Keratinocyte (primary cell): Measurements from ENCODE around the gene ITGA7. TPM values are rescaled to one million over a fixed set of nuclear protein-coding genes. Genes with fewer than 3 reads are reported as not detected.

ENCODE experiments used
- DNase-seq: peaks from one replicate; pipeline ENCODE4 v3.0.0-alpha.2; 2011; ENCODE audit warnings: low read depth, missing footprints, low spot score
- FAIRE-seq: peaks from 2 replicates; lab custom pipeline; 2011; peaks lifted over from hg19 to GRCh38; lab: Jason Lieb, UNC
- H2AFZ ChIP-seq: 2 replicates; pipeline ENCODE4 v1.6.0; 2012; ENCODE audit warnings: low read length, control low read depth, inconsistent platforms; ENCODE audit not compliant: control insufficient read depth
- H3K27ac ChIP-seq: 2 replicates; pipeline ENCODE4 v1.5.1; 2011; ENCODE audit warnings: low read length; ENCODE audit not compliant: control insufficient read depth, insufficient read depth
- H3K27me3 ChIP-seq: 3 replicates; pipeline ENCODE4 v1.6.0; 2011; ENCODE audit warnings: low read length; ENCODE audit not compliant: control insufficient read depth, insufficient read depth; ENCODE audit errors: extremely low read depth
- H3K36me3 ChIP-seq, 2 experiments: 2 replicates in 1 of 2; 3 replicates in 1 of 2; pipeline ENCODE4 v1.5.1; 2011; ENCODE audit warnings: low read length in 2 of 2, mild to moderate bottlenecking in 1 of 2; ENCODE audit not compliant: control insufficient read depth in 2 of 2, insufficient read depth in 2 of 2; ENCODE audit errors: extremely low read depth in 1 of 2
- H3K4me1 ChIP-seq: 3 replicates; pipeline ENCODE4 v1.5.1; 2011; ENCODE audit warnings: low read length; ENCODE audit not compliant: control insufficient read depth, insufficient read depth; ENCODE audit errors: extremely low read depth
- H3K4me2 ChIP-seq: 3 replicates; pipeline ENCODE4 v1.6.0; 2011; ENCODE audit warnings: low read depth, low read length; ENCODE audit not compliant: control insufficient read depth, insufficient read depth; ENCODE audit errors: extremely low read depth
- H3K4me3 ChIP-seq, 3 experiments: fragments of 200-600 bp in 1 of 3; sonication (generic) in 1 of 3; 2 replicates in 2 of 3; 3 replicates in 1 of 3; pipeline ENCODE4 v1.5.1; 2011 to 2016; ENCODE audit warnings: low read length in 3 of 3, mild to moderate bottlenecking in 3 of 3, control low read depth in 2 of 3, inconsistent platforms in 1 of 3, low read depth in 1 of 3, mixed read lengths in 1 of 3, mixed run types in 1 of 3, moderate library complexity in 1 of 3; ENCODE audit not compliant: control insufficient read depth in 2 of 3, insufficient read depth in 2 of 3; ENCODE audit errors: extremely low read depth in 1 of 3
- H3K79me2 ChIP-seq: 2 replicates; pipeline ENCODE4 v1.6.0; 2012; ENCODE audit warnings: low read length; ENCODE audit not compliant: control insufficient read depth, insufficient read depth
- H3K9ac ChIP-seq: 3 replicates; pipeline ENCODE4 v1.6.0; 2011; ENCODE audit warnings: low read length; ENCODE audit not compliant: control insufficient read depth, insufficient read depth; ENCODE audit errors: extremely low read depth
- H3K9me1 ChIP-seq: 3 replicates; pipeline ENCODE4 v1.6.0; 2011; ENCODE audit warnings: low read length; ENCODE audit not compliant: control insufficient read depth, insufficient read depth; ENCODE audit errors: extremely low read depth
- H3K9me3 ChIP-seq: 2 replicates; pipeline ENCODE4 v1.5.1; 2012; ENCODE audit warnings: low read depth, low read length; ENCODE audit not compliant: control insufficient read depth
- H4K20me1 ChIP-seq: 3 replicates; pipeline ENCODE4 v1.6.0; 2011; ENCODE audit warnings: low read length; ENCODE audit not compliant: control insufficient read depth, insufficient read depth; ENCODE audit errors: extremely low read depth
- CTCF ChIP-seq, 3 experiments: IDR thresholded peaks in 1 of 3; conservative IDR thresholded peaks in 1 of 3; optimal IDR thresholded peaks in 1 of 3; 2 replicates in 2 of 3; 3 replicates in 1 of 3; pipeline versions ENCODE3 to v1.5.1; 2011; ENCODE audit warnings: low read length in 3 of 3, mild to moderate bottlenecking in 3 of 3, moderate library complexity in 2 of 3, control low read depth in 1 of 3, inconsistent platforms in 1 of 3; ENCODE audit not compliant: insufficient read depth in 2 of 3; ENCODE audit errors: extremely low read depth in 1 of 3
- EZH2 ChIP-seq: IDR thresholded peaks from one replicate; pipeline ENCODE4 v1.6.1; 2012; ENCODE audit warnings: inconsistent platforms, mild to moderate bottlenecking, low read length, moderate library complexity
- dilution Hi-C: fragments of 300-500 bp; cut with MboI; formaldehyde crosslinking; loops from one replicate; pipeline ENCODE4 v1.7.0; 2020; ENCODE audit warnings: low sequenced_read_pairs; ENCODE audit not compliant: extremely low pct_ligation_motif_present
- polyA plus RNA-seq, 5 experiments: library from polyadenylated mRNA; depleted of rRNA in 3 of 5; stranded (reverse) in 3 of 5; stranded (forward) in 1 of 5; unstranded in 1 of 5; fragments of >200 nt; gene quantifications; 1 replicate in 1 of 5; 2 replicates in 3 of 5; 3 replicates in 1 of 5; pipeline versions ENCODE4 v1.2.1 to v1.2.3, GENCODE V29; 2011 to 2012; ENCODE audit warnings: missing spikeins in 2 of 5, low read depth in 1 of 5, low replicate concordance in 1 of 5

The ITGA7 gene
- polyA plus RNA-seq, 1 donor (not counting 4 experiments of a cell fraction or from before 2014, with no cell fraction given), result 0.04 TPM

GRCh38 chr12:55711786-55712553, 4.3 kb upstream of the ITGA7 start:
- Histone ChIP-seq H4K20me1 (no peaks in the 10 kb centered on the region), H3K36me3 (no peaks in the 10 kb centered on the region), H3K27ac (no peak overlapping the region), H3K9me1 (no peaks in the 10 kb centered on the region), H3K27me3 (peaks cover 38% of the 10 kb centered on the region), H3K9ac (no peak overlapping the region), H2AFZ (no peak overlapping the region), H3K4me2 (no peak overlapping the region), H3K79me2 (no peaks in the 10 kb centered on the region), H3K4me3 (no peak overlapping the region), H3K9me3 (no peaks in the 10 kb centered on the region), H3K4me1 (peaks cover 9% of the 10 kb centered on the region)
- dilution Hi-C loops, result no loop called here
- no peak for TF ChIP-seq EZH2
- no peak for TF ChIP-seq CTCF (optimal IDR thresholded peaks at IDR 0.05 in 1 of 3, IDR thresholded peaks at IDR 0.05 in 1 of 3, conservative IDR thresholded peaks at IDR 0.05 in 1 of 3; ENCODE audit: extremely low read depth in 1 of 3, insufficient read depth in 2 of 3, low read length in 3 of 3)
- DNase-seq (no peak), FAIRE-seq (no peak)

- no peaks in the 10 kb centered on the region for H3K79me2 ChIP-seq
- H3K4me2 ChIP-seq, result no peak overlapping the region
- no peaks in the 10 kb centered on the region for H4K20me1 ChIP-seq
- FAIRE-seq (no peak), DNase-seq (no peak)
- no peaks in the 10 kb centered on the region for H3K9me1 ChIP-seq
- no peak overlapping the region for H2AFZ ChIP-seq
- H3K27ac ChIP-seq, result no peak overlapping the region
- no peak overlapping the region for H3K4me3 ChIP-seq
- H3K9ac ChIP-seq, result no peak overlapping the region
- no peaks in the 10 kb centered on the region for H3K9me3 ChIP-seq
- TF ChIP-seq EZH2 (no peak), CTCF (optimal IDR thresholded peaks at IDR 0.05 in 1 of 3, IDR thresholded peaks at IDR 0.05 in 1 of 3, conservative IDR thresholded peaks at IDR 0.05 in 1 of 3; ENCODE audit: extremely low read depth in 1 of 3, insufficient read depth in 2 of 3, low read length in 3 of 3) (no peak)
- peaks cover 49% of the 10 kb centered on the region for H3K27me3 ChIP-seq
- no peaks in the 10 kb centered on the region for H3K36me3 ChIP-seq
- H3K4me1 ChIP-seq, result peaks cover 3% of the 10 kb centered on the region
- dilution Hi-C loops, result no loop called here
Measured at GRCh38 chr12:55708695-55709233, 1.1 kb upstream of the ITGA7 start.
